B cell (primary cell): ENCODE measurements around the gene MAF. TPM values are rescaled to one million over a fixed set of nuclear protein-coding genes. Genes with fewer than 3 reads are reported as not detected.

ENCODE experiments used
- ATAC-seq: fragments of 200-7000 bp; cut with Tn5 transposase; one replicate; pipeline ENCODE4 v1.10.0; 2021; ENCODE audit warnings: low read depth, mild to moderate bottlenecking, moderate number of reproducible peaks, moderate library complexity
- CTCF ChIA-PET: fragments of 350-600 bp; sonication (Branson Sonifier 250); formaldehyde crosslinking; loops from one replicate; lab custom pipeline; 2021; ENCODE audit warnings: antibody characterized with exemption, inconsistent platforms; lab: Charles Lee
- POLR2A ChIA-PET: fragments of 350-600 bp; sonication (Branson Sonifier 250); formaldehyde crosslinking; loops from one replicate; lab custom pipeline; 2021; ENCODE audit warnings: antibody characterized with exemption; lab: Charles Lee
- DNase-seq: peaks from one replicate; pipeline ENCODE4 v3.0.0; 2013
- H2AFZ ChIP-seq: 2 replicates; pipeline ENCODE4 v1.6.1; 2012; ENCODE audit warnings: mild to moderate bottlenecking, low read depth, low read length; ENCODE audit not compliant: insufficient read depth, poor library complexity, severe bottlenecking
- H3K27ac ChIP-seq, 2 donors: 1 replicate in 1 of 2; 2 replicates in 1 of 2; pipeline ENCODE4 v1.5.1; 2012 to 2013; ENCODE audit warnings: low read length in 2 of 2, mild to moderate bottlenecking in 2 of 2, moderate library complexity in 1 of 2
- H3K27me3 ChIP-seq, 4 experiments: fragments of 200-600 bp in 1 of 4; sonication (generic) in 1 of 4; replicated peaks in 1 of 4; 1 replicate in 2 of 4; 2 replicates in 2 of 4; pipeline versions ENCODE4 v1.6.1 to v1.7.0; 2013 to 2016; ENCODE audit warnings: low read length in 3 of 4, mild to moderate bottlenecking in 2 of 4, mixed read lengths in 1 of 4, moderate library complexity in 1 of 4; ENCODE audit not compliant: insufficient read depth in 4 of 4, control insufficient read depth in 3 of 4; ENCODE audit errors: control extremely low read depth in 1 of 4
- H3K36me3 ChIP-seq, 2 experiments: replicated peaks in 1 of 2; 1 replicate in 1 of 2; 2 replicates in 1 of 2; pipeline versions ENCODE4 v1.6.1 to v1.7.1; 2013; ENCODE audit warnings: low read length in 1 of 2; ENCODE audit not compliant: insufficient read depth in 2 of 2, control insufficient read depth in 1 of 2; ENCODE audit errors: control extremely low read depth in 1 of 2, extremely low read depth in 1 of 2
- H3K4me1 ChIP-seq, 2 donors: fragments of 200-600 bp in 1 of 2; sonication (generic) in 1 of 2; 1 replicate in 1 of 2; 2 replicates in 1 of 2; pipeline versions ENCODE4 v1.5.1 to v1.6.1; 2013 to 2017; ENCODE audit warnings: low read length in 2 of 2; ENCODE audit not compliant: control insufficient read depth in 2 of 2, insufficient read depth in 2 of 2
- H3K4me2 ChIP-seq: replicated peaks from 2 replicates; pipeline ENCODE3; 2012; ENCODE audit warnings: mild to moderate bottlenecking, low read depth, low read length; ENCODE audit not compliant: poor library complexity, severe bottlenecking
- H3K4me3 ChIP-seq, 5 experiments: fragments of 200-600 bp in 1 of 5; sonication (generic) in 1 of 5; 1 replicate in 3 of 5; 2 replicates in 2 of 5; pipeline versions ENCODE4 v1.5.1 to v1.7.0; 2011 to 2016; ENCODE audit warnings: low read length in 4 of 5, mild to moderate bottlenecking in 4 of 5, low read depth in 2 of 5, control low read depth in 1 of 5, moderate library complexity in 1 of 5; ENCODE audit not compliant: insufficient read depth in 1 of 5; ENCODE audit errors: control extremely low read depth in 1 of 5, extremely low read depth in 1 of 5
- H3K79me2 ChIP-seq: fragments of 200-600 bp; sonication (generic); one replicate; pipeline ENCODE4 v1.6.0; 2016; ENCODE audit warnings: low read length; ENCODE audit not compliant: control insufficient read depth, insufficient read depth
- H3K9ac ChIP-seq: fragments of 200-600 bp; sonication (generic); 2 replicates; pipeline ENCODE4 v1.6.1; 2017; ENCODE audit warnings: mild to moderate bottlenecking, low read length, moderate library complexity
- H3K9me3 ChIP-seq, 3 donors: one replicate each; pipeline versions ENCODE4 v1.6.1 to v1.7.1; 2013; ENCODE audit warnings: low read length in 2 of 3; ENCODE audit not compliant: control insufficient read depth in 2 of 3, insufficient read depth in 1 of 3; ENCODE audit errors: control extremely low read depth in 1 of 3
- H4K20me1 ChIP-seq: 2 replicates; pipeline ENCODE4 v1.6.0; 2012; ENCODE audit warnings: mild to moderate bottlenecking, low read length; ENCODE audit not compliant: insufficient read depth, control insufficient read depth, poor library complexity, severe bottlenecking
- H3K27ac Mint-ChIP-seq: one replicate; pipeline ENCODE4 v1.8.0; 2021; ENCODE audit warnings: mixed read lengths
- H3K27me3 Mint-ChIP-seq: one replicate; pipeline ENCODE4 v1.8.0; 2021; ENCODE audit warnings: mixed read lengths
- H3K4me1 Mint-ChIP-seq: one replicate; pipeline ENCODE4 v1.8.0; 2021; ENCODE audit warnings: mixed read lengths
- H3K4me3 Mint-ChIP-seq: one replicate; pipeline ENCODE4 v1.8.0; 2021; ENCODE audit warnings: mixed read lengths
- H3K9me3 Mint-ChIP-seq: one replicate; pipeline ENCODE4 v1.8.0; 2022; ENCODE audit warnings: mixed read lengths; ENCODE audit not compliant: insufficient read depth
- EZH2 ChIP-seq: IDR thresholded peaks from 2 replicates; pipeline ENCODE4 v1.6.1; 2012; ENCODE audit warnings: borderline replicate concordance, low read depth, mild to moderate bottlenecking, moderate library complexity, low read length; ENCODE audit not compliant: insufficient read depth, poor library complexity, severe bottlenecking
- WGBS: methylation state at CpG from one replicate; pipeline ENCODE4 v1.1.5; 2013; ENCODE audit warnings: missing lambda C conversion rate; ENCODE audit not compliant: insufficient coverage; 5-methylcytosine and 5-hydroxymethylcytosine counted together
- intact Hi-C: fragments of 100-400 bp; cut with micrococcal nuclease; formaldehyde crosslinking; loops from one replicate; pipeline ENCODE4 v1.10.0; 2022
- polyA plus RNA-seq: library from polyadenylated mRNA; depleted of rRNA; stranded (reverse); fragments of >200 nt; gene quantifications from 2 replicates; pipeline ENCODE4 v1.2.3, GENCODE V29; 2012
- total RNA-seq, 2 donors: library from RNA; stranded (reverse); fragments of 120-200 nt in 1 of 2; gene quantifications; 1 replicate in 1 of 2; 2 replicates in 1 of 2; pipeline versions ENCODE4 v1.2.3 to v1.2.4, GENCODE V29; 2013 to 2022
- TF ChIP-seq, protein P1 (sequence below): fragments of 200-600 bp; IDR thresholded peaks from one replicate; pipeline ENCODE4 v1.8.0; 2022; ENCODE audit warnings: antibody characterized with exemption, mild to moderate bottlenecking

MAF gene
- total and polyA plus RNA-seq, 2 donors (not counting 1 experiment from before 2014, with no cell fraction given): 0.30 to 0.49 TPM

GRCh38 chr16:79603055-79603454 is 2.5 kb upstream of the MAF start:
- POLR2A ChIA-PET: no interaction called here
- peaks cover 0 to 55% (median 40%) of the 10 kb centered on the region in 4 experiments for H3K27me3 ChIP-seq
- intact Hi-C loops: loop anchor here (2.0 to 10.0 kb wide), 3 partner anchors 828 to 1480 kb away; no protein-coding TSS in a partner anchor
- Mint-ChIP-seq H3K27ac (no peak overlapping the region), H3K9me3 (no peaks in the 10 kb centered on the region), H3K4me3 (no peak overlapping the region), H3K27me3 (peaks cover 59% of the 10 kb centered on the region), H3K4me1 (peaks cover 28% of the 10 kb centered on the region)
- H3K4me1 ChIP-seq: peaks cover 34 to 38% of the 10 kb centered on the region in 2 donors
- H3K27ac ChIP-seq: no peak overlapping the region
- WGBS: no CpG with 5 or more reads among the region's 2 CpGs
- peaks cover 0 to 9% (median 0%) of the 10 kb centered on the region in 3 donors for H3K9me3 ChIP-seq
- TF ChIP-seq, protein P1, sequence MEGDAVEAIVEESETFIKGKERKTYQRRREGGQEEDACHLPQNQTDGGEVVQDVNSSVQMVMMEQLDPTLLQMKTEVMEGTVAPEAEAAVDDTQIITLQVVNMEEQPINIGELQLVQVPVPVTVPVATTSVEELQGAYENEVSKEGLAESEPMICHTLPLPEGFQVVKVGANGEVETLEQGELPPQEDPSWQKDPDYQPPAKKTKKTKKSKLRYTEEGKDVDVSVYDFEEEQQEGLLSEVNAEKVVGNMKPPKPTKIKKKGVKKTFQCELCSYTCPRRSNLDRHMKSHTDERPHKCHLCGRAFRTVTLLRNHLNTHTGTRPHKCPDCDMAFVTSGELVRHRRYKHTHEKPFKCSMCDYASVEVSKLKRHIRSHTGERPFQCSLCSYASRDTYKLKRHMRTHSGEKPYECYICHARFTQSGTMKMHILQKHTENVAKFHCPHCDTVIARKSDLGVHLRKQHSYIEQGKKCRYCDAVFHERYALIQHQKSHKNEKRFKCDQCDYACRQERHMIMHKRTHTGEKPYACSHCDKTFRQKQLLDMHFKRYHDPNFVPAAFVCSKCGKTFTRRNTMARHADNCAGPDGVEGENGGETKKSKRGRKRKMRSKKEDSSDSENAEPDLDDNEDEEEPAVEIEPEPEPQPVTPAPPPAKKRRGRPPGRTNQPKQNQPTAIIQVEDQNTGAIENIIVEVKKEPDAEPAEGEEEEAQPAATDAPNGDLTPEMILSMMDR: no peak
- TF ChIP-seq EZH2: no peak
- no peaks in the 10 kb centered on the region for H4K20me1 ChIP-seq
- CTCF ChIA-PET: no interaction called here
- DNase-seq (no peak), ATAC-seq (no peak)
- no peak overlapping the region for H3K4me3 ChIP-seq
- H3K9ac ChIP-seq: no peak overlapping the region
- H2AFZ ChIP-seq: no peak overlapping the region
- no peaks in the 10 kb centered on the region for H3K79me2 ChIP-seq
- H3K36me3 ChIP-seq: no peaks in the 10 kb centered on the region
- no peak overlapping the region for H3K4me2 ChIP-seq

GRCh38 chr16:79602628-79603014 is 2.1 kb upstream of the MAF start:
- Histone ChIP-seq H3K4me3 (no peak overlapping the region), H3K79me2 (no peaks in the 10 kb centered on the region), H3K4me1 (peaks cover 34 to 38% of the 10 kb centered on the region in 2 donors), H3K27ac (no peak overlapping the region), H2AFZ (no peak overlapping the region), H3K36me3 (no peaks in the 10 kb centered on the region), H3K9me3 (peaks cover 0 to 9% (median 0%) of the 10 kb centered on the region in 3 donors), H3K27me3 (peaks cover 0 to 58% (median 40%) of the 10 kb centered on the region in 4 experiments), H3K9ac (no peak overlapping the region), H3K4me2 (no peak overlapping the region), H4K20me1 (no peaks in the 10 kb centered on the region)
- POLR2A ChIA-PET: no interaction called here
- Mint-ChIP-seq H3K27me3 (peaks cover 59% of the 10 kb centered on the region), H3K27ac (no peak overlapping the region), H3K4me3 (no peak overlapping the region), H3K9me3 (no peaks in the 10 kb centered on the region), H3K4me1 (peaks cover 29% of the 10 kb centered on the region)
- CTCF ChIA-PET: interaction anchor here (0.7 to 1.8 kb wide), 14 partner anchors 8 to 1492 kb away, joined by 3 to 12 read pairs (median 4); no protein-coding TSS in a partner anchor
- ATAC-seq (no peak), DNase-seq (no peak)
- TF ChIP-seq EZH2: no peak
- TF ChIP-seq, protein P1: no peak
- intact Hi-C loops: loop anchor here (2.0 to 10.0 kb wide), 3 partner anchors 828 to 1480 kb away; no protein-coding TSS in a partner anchor
- WGBS: 62% methylated on average over 4 of the region's 5 CpGs
